Measurements from ENCODE around the gene CTPS2. TPM values are rescaled to one million over a fixed set of nuclear protein-coding genes. Genes with fewer than 3 reads are reported as not detected.

CTPS2 gene
- total RNA-seq, 1 experiment from 2014 or later, result 6.0 TPM

DNA sequence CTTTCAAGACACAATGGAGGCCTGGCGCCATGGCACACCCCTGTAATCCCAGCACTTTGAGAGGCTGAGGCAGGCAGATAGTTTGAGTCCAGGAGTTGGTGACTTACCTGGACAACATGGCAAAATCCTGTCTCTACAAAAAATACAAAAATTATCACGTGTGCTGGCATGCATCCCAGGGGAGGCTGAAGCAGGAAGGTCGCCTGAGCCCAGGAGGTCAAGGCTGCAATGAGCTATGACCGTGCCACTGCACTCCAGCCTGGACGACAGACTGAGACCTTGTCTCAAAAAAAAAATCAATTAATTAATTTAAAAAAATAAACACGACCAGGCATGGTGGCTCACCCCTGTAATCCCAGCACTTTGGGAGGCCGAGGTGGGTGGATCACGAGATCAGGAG lies 2.0 kb upstream of the CTPS2 start:
- DNase-seq (ENCODE audit: low read depth), result no peak

DNA sequence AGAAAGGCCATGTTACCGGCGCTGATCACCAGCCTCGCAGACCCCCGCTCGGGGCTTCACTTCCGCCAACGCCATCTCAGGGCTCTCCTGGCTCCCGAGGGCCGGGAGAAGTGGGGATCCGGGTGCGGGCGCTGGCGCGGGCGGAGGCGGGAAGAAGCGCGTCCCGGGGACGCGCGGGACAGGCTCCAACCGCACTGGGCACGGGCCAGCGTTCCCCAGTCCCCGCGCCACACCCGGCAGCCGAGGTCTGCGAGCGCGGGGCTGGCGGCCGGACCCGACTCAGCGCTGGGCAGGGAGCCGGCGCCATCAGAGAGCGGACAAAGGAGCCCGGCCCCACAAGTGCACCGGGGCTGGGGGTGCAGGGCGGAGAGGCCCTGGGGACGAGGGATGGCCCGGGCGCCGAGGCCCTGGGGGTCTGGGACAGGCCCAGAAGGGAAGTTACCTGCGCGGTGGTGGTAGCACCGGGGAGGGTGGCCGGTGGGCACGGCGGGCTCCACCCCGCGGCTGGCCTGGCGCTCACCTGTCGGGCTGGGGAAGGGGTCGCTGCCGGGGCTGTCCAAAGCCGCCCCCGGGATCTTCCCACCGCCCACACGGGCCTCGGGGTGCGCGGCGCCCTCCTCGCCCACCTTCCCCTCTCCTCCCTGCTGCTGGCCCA lies 449 bp downstream of the CTPS2 start:
- no peak for DNase-seq (ENCODE audit: low read depth)

DNA sequence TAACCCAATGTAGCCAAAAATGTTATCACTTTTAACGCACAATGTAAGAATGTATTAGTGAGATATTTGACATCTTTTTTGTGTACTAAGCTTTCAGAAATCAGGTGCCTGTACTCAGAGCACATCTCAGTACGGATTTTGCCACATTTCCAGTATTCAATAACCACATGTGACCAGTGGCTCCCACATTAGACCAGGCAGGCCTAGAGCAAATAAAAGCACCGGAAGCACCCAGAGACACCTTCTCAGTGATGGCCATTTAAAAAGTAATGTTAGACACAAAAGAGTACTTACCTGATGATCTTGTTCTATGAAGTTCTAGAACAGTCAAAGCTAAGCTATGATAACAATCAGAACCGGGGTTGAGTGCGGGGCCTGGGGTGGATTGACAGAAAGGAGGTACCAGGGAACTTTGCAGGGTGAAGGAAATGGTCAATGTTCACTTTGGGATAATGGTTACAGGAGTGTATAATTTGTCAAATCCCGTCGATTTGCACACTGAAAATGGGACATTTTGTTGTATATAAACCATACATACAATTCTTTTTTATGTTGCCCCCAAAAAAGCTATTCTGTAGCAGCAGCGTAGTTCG lies 1.2 kb downstream of the CTPS2 start:
- DNase-seq (ENCODE audit: low read depth), result no peak

DNA sequence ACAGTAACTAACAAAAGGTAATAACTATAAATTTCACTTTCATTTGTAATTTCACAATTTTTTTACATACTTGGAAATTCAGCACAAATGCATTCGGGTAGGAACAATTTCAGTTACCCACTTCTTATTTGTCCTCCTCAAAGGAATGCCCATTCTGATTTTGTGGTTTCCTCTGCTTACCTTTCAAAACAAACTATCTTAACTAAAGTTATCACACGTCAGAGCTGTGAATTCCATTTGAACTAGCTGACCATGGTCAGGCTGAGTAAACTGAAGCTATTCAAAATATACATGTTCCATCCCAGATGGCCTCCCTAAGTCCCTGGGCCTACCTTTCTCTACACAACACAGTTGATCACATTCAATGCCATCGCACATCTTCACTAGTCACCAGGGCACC lies 4.5 kb downstream of the CTPS2 start:
- no peak for DNase-seq (ENCODE audit: low read depth)

DNA sequence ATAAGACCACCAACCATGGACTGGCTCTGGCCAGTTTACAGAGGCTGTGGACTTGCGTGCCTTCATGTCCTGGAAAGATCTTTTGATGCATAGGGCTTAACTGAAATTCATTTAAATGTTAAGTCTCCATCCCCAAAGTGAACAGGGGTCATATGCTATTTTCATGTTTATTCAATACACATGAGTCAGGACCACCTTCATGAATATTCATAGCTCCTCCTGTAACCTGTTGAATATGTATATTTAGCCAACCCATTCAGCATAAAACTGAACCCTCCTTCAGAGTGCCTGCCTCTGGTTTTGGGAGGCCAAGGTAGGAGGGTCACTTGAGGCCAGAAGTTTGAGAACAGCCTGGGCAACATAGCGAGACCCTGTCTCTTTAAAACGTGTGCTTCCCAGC lies 7.1 kb downstream of the CTPS2 start:
- no peak for DNase-seq (ENCODE audit: low read depth)

DNA sequence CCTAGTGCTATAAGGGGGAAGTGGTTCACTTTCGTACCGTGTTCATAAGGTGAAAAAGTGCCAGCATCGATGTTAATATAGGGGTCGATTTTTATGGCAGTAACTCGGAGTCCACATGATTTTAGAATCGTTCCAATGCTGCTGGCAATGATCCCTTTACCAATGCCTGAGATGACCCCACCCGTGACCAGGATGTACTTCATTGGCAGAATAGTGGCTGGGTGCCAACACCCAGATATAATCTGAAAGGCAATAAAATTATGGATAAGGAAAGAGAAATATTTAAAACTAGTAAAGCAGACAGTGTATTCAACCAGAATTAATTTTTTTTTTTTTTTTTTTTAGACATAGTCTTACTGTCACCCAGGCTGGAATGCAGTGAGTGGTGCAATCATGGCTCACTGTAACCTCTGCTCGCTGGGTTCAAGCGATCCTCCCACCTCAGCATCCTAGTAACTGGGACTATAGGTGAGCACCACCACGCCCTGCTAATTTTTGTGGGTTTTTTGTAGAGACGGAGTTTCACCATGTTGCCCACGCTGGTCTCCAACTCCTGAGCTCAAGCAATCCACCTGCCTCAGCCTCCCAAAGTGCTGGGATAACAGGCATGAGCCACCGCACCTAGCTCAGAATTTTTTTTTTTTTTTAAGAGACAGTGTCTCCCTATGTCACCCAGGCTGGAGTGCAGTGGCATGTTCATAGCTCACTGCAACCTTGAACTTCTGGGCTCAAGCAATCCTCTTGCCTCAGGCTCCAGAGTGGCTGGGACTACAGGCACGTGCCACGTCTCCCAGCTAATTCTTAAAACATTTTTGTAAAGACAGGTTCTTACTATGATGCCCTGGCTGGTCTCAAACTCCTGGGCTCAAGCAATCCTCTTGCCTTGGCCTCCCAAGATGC lies 9.5 kb downstream of the CTPS2 start:
- DNase-seq (ENCODE audit: low read depth), result no peak

DNA sequence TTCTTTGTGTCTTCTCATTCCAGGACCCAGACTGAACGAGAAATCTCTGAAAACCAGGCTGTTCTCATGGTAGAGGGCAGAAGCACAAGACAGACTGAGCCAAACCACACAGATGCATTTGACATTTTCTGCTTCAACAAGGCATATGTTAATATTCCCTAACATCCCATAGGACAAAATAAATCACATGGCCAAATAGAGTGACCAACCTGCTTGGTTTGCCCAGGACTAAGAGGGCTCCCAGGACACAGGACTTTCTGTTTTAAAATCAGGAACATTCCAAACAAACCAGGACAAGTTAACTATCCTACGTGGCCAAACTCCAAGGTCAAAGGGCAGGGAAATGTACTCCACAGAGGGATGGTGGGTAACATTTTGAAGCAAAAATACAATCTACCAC lies 11.7 kb downstream of the CTPS2 start:
- no peak for DNase-seq (ENCODE audit: low read depth)

DNA sequence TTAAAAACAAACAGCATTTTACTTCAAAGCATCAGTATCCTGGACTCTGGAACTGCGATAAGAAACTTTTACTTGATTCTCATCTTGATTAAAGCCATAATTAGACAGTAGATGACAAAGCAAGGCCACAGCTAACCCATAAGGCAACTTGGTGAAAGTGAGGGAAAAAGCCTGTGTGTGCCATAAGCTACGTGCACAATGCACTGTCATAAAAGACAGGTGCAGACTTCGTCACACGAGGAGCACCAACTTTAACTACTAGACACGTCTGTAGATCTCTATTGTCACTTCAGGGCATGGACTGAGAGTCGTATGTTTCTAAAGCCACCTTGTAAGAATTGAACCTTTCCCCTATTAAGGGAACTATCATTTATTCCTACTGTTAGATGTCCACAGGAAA lies 13.1 kb downstream of the CTPS2 start:
- no peak for DNase-seq (ENCODE audit: low read depth)

DNA sequence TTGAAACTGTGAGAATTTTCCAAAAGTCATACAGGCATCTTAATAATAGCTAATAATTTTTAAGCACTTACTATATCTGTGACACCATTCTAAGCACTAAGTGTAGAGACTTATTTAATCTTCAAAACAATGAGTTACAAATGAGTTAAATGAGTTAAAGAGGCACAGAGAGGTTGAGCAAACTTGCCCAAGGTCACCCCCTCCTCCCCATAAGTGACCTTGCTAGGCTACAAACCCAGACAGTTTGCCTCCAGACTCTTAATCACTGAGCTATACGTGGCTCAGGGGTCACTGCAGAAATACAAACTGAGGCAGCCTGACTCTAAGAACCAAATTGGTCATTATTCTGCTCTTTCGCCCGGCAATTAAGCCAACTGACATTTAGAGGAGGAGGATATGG lies 15.5 kb downstream of the CTPS2 start:
- no peak for DNase-seq (ENCODE audit: low read depth)

DNA sequence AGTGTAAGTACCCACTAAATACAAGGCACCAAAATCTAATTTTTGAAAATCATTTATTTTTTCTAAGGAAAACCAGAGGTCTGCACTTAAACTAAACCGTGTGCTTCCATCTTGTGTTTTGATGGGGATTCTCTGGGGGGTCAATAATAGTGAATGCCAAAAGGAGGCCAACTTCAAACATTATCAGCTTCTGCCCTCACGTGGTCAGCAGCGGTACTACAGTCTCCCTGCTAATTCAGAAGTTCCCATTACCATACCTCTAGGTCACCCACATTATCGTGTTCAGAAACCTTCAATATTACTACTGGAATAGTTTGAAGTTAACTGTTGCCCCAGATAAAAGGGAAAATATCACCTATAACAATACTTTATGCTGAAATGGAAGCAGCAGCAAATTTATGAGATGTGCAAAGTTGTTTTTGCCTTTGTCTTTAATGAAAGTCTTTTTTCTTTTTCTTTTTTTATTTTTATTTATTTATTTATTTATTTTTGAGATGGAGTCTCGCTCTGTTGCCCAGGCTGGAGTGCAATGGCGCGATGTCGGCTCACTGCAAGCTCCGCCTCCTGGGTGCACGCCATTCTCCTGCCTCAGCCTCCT lies 17.3 kb downstream of the CTPS2 start:
- DNase-seq (ENCODE audit: low read depth), result peak; percentile 45

DNA sequence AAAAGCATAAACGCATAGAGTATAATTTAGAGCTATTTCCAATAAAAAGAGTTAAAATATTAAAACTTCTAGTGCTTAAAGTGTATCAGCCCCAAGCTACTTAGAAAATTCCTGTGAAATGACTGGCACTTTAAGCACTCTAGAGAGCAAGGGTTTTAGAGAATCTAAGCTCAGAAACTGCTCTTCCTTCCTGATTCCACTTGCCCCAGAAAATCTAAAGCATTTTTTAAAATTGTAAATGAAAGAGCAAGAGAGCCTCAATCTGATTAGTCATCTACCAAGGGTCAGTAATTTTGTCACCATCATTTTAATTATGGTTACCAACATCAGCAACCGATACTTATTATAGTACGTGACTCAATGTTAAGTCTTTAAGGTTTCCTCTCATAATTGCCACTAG lies 25.0 kb downstream of the CTPS2 start:
- DNase-seq (ENCODE audit: low read depth), result no peak

DNA sequence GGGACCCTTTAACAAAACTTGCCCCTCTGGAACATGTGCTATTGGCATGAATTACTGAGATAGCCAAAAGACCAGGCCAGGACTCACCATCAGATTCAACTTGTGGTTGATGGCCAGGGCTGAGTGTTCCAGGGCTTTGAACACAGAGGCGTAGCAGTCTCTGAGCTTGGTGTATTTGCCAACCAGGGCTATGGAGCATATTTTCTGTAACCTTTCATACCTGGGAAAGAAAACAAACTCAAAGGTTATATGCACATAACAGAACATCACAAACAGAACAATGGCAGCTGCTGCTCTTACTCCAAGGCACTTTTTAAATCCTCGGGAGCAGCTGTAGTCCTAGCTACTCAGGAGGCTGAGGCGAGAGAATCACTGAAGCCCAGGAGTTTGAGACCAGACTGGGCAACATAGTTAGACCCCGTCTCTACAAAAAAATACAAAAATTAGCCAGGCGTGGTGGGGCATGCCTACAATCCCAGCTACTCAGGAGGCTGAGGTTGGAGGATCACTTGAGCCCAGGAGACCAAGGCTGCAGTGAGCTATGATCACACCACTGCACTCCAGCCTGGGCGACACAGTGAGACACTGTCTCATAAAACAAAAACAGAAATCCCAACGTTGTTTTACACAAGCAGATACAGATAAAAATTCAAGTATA lies 29.3 kb downstream of the CTPS2 start:
- DNase-seq (ENCODE audit: low read depth), result no peak

DNA sequence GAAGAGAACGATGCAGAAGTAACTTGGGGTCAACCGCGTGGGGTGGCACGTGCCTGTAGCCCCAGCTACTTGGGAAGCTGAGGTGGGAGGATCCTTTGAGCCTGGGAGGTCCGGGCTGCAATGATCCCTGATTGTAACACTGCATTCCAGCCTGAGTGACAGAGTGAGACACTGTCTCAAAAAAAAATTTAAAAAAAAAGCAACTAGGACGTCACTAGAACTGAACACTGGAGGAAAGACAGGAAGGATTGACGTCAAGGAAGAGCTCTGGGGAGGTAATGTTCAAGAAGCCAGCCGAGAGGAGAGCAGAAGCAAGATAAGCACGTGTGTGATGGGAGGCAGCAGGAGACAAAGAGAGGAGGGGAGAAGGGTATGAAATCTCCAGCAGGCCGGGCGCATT lies 33.8 kb downstream of the CTPS2 start:
- DNase-seq (ENCODE audit: low read depth), result no peak

DNA sequence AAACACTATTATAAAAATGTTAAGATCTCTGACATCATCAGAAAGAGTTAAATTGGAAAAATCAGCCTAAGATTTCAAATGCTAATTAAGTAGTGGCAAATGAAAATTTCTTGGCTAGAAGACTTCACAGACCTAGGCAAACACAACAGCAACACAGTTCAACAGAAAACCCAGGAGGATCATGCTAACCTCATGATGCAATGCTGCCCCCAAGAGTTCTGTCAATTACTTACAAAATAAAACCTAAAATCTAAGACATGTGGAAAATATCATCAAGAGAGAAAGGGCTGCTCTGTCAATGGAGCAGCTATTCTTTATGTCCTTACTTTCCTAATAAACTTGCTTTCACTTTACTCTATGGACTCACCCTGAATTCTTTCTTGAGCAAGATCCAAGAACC lies 41.5 kb downstream of the CTPS2 start:
- DNase-seq (ENCODE audit: low read depth), result peak; percentile 60

DNA sequence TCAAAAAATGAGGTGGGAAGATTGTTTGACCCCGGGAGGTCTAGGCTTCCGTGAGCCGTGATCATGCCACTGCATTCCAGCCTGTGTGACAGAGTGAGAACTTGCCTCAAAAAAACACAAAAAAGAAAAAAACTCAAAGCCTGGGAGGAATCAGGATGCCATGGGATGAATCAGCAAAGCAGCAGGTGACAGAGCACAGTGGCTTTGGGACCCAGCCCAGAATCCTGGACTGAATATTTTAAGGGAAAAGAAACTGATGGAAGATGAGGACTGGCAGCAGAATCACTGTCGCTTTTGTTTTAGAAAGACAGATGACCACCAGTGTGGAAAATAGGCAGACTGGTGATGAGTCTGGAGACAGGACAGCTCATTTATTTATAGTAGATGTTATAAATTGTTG lies 45.9 kb downstream of the CTPS2 start:
- DNase-seq (ENCODE audit: low read depth), result peak; percentile 77

DNA sequence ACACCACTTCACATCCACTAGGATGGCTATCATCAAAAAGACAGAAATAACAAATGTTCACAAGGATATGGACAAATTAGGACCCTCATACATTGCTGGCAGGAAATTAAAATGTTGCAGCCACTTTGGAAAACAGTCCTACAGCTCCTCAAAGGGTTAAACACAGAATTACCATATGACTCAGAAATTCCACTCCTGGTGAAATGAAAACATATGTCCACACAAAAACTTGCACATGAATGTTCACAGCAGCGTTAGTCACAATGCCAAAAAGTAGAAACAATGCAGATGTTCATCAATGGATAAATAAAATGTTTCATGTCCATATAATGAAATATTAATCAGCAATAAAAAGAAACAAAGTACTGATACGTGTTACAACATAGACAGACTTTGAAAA lies 47.4 kb downstream of the CTPS2 start:
- DNase-seq (ENCODE audit: low read depth), result peak; percentile 17

DNA sequence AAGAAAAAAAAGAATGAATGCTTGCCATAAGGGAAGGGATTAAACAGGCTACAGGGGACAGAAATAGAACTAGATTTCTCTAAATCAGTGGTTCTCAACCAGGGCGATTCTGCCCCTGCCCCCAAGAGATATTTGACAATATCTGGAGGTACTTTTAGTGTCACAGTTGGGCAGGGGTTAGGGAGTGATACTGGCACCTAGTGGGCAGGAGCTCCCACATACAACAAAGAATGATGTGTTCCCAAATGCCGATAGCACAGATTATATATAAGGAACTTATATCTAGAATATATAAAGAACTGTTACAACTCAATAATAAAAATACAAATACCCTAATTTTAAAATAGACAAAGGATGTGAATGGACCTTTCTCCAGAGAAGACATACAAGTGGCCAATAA lies 47.8 kb downstream of the CTPS2 start:
- DNase-seq (ENCODE audit: low read depth), result peak; percentile 3

DNA sequence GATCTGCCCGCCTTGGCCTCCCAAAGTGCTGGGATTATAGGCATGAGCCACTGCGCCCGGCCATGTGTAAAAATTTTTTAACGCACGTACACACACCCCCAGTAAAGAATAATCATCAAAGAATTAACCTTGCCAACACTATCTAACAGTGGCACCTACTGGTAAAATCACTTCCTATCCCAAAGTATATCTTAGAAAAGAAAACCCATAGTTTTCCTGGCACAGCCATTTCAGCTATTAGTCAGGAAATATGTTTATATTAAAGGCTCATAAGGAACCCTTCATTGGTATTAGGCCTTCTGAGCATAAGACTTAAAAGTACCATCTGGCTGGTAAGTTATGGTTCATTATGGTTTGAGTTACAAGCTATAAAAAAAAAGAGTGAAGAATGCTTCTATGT lies 48.4 kb downstream of the CTPS2 start:
- DNase-seq (ENCODE audit: low read depth), result peak; percentile 8

DNA sequence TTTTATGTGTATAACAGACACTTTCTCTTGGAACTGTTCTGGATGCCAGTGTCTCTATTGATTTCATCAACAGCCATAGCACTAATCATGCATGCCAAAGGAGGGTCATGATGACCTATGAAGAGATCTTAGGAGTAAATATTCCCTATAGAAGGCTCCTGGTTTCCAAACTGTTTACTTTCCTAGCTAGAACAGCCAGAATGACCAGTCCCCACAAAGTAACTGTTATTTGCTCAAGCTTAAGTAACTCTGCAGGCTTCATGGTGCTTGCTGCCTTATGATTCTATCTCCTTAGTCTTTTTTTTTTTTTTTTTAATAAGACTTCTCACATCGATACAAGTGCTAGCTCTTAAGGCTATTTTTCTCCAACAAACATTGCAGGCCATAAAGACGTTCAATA lies 50.1 kb downstream of the CTPS2 start:
- no peak for DNase-seq (ENCODE audit: low read depth)

DNA sequence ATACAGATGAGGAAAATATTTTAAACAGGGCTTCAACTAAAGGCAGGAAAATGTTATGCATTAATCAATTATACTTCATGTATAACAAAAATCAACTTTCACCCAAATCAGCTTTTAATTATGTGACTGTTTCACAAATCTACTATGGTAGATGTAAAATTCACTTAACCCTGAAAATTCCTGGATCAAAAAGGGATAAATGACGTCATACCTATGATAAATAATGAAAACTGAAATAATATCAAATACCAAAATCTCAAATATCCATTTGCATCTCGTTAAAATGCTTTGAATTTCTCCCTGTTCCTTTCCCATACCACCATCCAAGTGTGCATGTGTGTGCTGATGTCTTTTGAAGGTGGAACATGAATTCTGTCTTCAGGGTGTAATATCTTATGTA lies 51.0 kb downstream of the CTPS2 start:
- no peak for DNase-seq (ENCODE audit: low read depth)

DNA sequence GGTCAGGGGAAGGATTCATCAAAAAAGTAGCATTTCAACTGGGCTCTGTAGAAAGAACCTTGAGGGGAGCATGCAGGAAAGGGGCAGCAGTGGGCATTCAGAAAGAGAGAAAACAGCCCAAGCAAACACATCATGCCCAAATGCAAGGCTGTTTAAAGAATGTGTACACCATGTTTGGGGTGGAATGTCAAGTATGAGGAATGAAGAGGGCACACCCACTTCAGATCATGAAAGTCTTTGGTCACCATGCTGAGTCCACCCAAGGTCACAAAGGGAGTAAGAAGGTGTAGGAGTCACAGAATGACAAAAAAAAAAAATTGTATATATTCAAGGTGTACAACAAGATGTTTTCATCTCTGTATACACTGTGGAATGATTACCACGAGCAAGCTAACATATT lies 53.1 kb downstream of the CTPS2 start:
- no peak for DNase-seq (ENCODE audit: low read depth)

DNA sequence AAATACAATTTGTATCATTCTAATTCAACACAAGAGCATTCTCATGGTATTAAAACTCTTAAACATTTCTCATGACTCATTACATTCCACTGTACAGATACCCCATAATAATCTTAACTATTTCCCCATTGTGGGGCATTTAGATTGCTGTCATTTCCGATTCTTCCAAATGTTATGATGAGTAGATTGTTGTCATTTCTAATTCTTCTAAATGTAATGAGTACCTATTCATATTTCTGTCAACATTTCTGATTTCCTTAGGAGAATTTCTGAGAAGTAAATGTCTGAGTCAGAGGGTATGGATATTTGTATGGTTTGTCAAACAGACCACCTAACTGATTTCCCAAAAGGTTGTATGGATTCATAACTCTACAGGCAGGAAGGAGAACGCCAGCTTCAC lies 54.2 kb downstream of the CTPS2 start:
- peak; percentile 85 for DNase-seq (ENCODE audit: low read depth)
